GM23338 (cell line): Measurements from ENCODE around the gene GARIN1A.

ENCODE experiments used
- CREB1 ChIP-seq: fragments of 250-450 bp; sonication (Bioruptor Pico); IDR thresholded peaks from 2 replicates; pipeline ENCODE4 v1.5.0; 2020; ENCODE audit warnings: low read depth, mild to moderate bottlenecking, moderate library complexity
- CTCF ChIP-seq, 2 experiments: fragments of 200-600 bp in 1 of 2; sonication (generic) in 1 of 2; conservative IDR thresholded peaks; 2 replicates each; pipeline versions ENCODE4 v1.5.1 to v1.6.1; 2016 to 2017; ENCODE audit warnings: antibody characterized with exemption in 2 of 2, low read depth in 2 of 2, mild to moderate bottlenecking in 2 of 2, moderate library complexity in 1 of 2
- ETS1 ChIP-seq: IDR thresholded peaks from 2 replicates; pipeline ENCODE4 v1.6.1; 2016; ENCODE audit warnings: antibody characterized with exemption
- EZH2 ChIP-seq: fragments of 200-600 bp; sonication (generic); IDR thresholded peaks from one replicate; pipeline ENCODE4 v1.8.0; 2017; ENCODE audit warnings: antibody characterized with exemption, mild to moderate bottlenecking, low read depth; ENCODE audit not compliant: unreplicated experiment
- EZH2phosphoT487 ChIP-seq: fragments of 200-600 bp; sonication (generic); IDR thresholded peaks from one replicate; pipeline ENCODE4 v1.8.1; 2018; ENCODE audit warnings: antibody characterized with exemption; ENCODE audit not compliant: unreplicated experiment
- JUNB ChIP-seq: IDR thresholded peaks from one replicate; pipeline ENCODE4 v1.6.1; 2016; ENCODE audit warnings: antibody characterized with exemption; ENCODE audit not compliant: unreplicated experiment
- NANOG ChIP-seq: IDR thresholded peaks from 2 replicates; pipeline ENCODE4 v1.6.1; 2016; ENCODE audit warnings: antibody characterized with exemption, borderline replicate concordance
- POLR2AphosphoS5 ChIP-seq: IDR thresholded peaks from 2 replicates; pipeline ENCODE4 v1.6.1; 2016; ENCODE audit warnings: antibody characterized with exemption, low read depth
- REST ChIP-seq: IDR thresholded peaks from one replicate; pipeline ENCODE4 v1.6.1; 2018; ENCODE audit warnings: antibody characterized with exemption; ENCODE audit not compliant: unreplicated experiment
- ZNF331 ChIP-seq: fragments of 250-450 bp; sonication (Bioruptor Pico); IDR thresholded peaks from 2 replicates; pipeline ENCODE4 v1.5.0; 2020; ENCODE audit warnings: low read depth, mild to moderate bottlenecking, moderate library complexity

GRCh38 chr7:128676665-128677064 is 4.6 kb downstream of the GARIN1A start:
- TF ChIP-seq NANOG: no peak
- no peak for TF ChIP-seq CTCF (conservative IDR thresholded peaks at IDR 0.05; ENCODE audit: low read depth in 2 of 2)
- no peak for TF ChIP-seq JUNB
- no peak for TF ChIP-seq REST
- TF ChIP-seq EZH2: no peak
- TF ChIP-seq EZH2phosphoT487: no peak
- TF ChIP-seq CREB1: no peak
- no peak for TF ChIP-seq POLR2AphosphoS5
- TF ChIP-seq ZNF331 (CRISPR knock-in tag): no peak
- TF ChIP-seq ETS1: no peak
